GM18867 (cell line): ENCODE measurements around the gene MRPL20.
"Not testable (repeated sequence)": the region's sequence is repeated elsewhere in the genome, so short reads cannot be mapped to it uniquely, and the experiment has no call there.

Source experiments
- ATAC-seq: cut with Tn5 transposase; IDR thresholded peaks from one replicate; pipeline ENCODE4 v1.9.1; 2021; ENCODE audit warnings: mild to moderate bottlenecking, moderate library complexity; ENCODE audit not compliant: unreplicated experiment

MRPL20 gene

DNA sequence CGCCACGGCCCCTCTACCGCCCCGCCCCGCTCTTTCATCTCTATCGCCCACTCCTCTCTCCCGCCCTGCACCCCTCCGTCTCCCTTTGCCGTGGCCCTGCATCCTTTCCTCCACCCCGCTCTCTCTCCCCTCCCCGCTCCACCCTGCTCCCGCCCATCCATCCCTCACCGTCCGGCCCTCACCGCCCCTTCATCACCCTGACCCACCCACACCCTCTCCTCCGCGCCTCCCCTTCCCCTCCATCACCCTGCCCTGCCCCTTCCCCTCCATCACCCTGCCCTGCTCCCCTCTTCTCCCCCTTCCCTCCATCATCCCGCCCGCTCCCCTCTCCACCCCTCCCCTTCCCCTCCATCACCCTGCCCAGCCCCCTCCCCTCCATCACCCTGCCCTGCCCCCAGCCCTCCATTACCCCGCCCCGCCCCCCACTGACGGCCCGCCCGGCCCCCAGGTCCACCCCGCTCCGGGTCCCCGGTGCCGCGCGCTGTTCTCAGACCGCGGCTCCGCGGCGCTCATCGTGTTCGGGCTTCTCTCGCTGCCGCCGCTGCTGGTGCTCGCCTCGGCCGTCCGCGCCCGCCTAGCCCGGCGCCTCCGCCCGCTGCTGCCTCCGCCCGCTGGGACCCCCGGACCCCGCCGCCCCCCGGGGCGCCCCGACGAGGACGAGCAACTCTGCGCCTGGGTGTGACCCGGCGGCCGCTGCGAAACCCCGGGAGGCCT is 20.2 kb upstream of the MRPL20 start:
- ATAC-seq = no peak

DNA sequence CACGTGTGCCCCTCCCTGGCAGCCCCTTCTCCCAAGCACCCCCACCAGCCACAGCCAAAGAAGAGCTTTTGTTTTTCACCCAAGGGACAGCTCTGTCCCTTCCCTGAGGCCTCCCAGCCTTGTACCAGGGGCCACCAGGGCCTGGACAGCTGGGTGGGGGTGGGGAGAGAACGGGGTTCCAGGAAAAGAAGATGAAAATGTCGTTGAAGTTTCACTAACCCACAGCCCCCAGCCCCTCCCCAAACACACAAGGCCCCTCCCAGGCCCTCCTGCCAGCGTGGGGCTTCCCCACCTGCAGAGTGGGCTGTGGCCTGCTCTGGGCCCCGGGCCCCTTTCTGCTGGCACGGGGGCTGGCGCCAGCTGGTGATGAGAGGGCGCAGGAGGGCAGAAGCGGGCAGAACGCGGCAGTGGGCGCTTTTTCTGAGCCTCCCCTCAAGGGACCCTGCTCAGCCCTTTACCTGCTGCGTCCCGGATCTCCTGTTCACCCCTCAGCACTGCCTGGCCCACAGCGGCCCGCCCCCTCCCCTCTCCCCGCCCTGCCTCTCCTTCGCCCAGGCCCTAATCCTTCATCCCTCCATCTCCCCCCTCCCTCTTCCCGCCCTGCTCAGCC is 19.5 kb upstream of the MRPL20 start:
- no peak for ATAC-seq

DNA sequence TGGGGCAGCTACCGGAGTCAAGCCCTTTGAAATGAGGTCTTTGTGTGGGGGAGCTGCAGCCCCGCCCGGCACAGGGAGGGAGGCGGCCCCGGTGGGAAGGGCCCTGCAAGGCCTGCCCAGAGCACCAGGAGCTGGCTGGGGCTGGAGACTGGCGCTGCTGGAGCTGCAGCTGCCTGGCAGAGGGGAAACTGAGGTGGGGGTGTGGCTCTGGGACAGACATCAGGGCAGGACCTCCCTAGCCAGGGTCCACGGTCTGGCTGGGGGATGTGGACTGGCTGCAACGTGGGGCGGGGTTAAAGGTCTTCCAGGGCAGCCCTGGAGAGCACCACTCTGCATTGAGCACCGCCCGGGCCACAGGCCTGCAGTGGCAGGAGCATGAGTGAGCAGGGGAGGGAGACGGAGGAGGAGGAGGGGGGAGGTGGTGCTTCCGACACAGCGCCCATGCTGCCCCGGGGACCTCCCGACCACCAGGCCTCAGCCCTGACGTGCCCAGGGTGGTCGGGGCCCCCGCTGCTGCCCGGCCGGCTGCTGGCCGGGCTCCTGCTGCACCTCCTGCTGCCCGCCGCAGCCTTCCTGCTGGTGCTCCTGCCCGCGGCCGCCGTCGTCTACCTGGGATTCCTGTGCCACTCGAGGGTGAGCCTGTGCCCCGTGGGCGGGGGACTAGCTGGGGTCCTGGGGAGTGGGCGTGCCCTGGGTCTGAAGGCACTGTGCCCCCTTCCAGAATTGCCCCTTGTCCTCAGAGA is 18.8 kb upstream of the MRPL20 start:
- ATAC-seq = no peak

DNA sequence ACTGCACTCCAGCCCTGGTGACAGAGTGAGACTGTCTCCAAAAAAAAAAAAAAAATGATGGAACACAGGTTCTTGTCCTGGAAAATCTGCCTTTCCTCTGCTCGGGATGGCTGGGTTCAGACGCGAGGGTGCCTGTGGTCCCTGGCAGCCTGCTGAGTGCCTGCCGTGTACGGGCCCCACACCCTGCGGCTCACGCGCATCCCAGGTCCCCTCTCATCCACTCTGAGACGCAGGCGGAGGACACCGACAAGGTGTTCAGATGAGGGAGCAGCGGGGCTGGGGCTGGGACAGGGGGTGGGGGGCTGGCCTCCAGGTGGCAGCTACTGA is 18.3 kb upstream of the MRPL20 start:
- ATAC-seq = no peak

DNA sequence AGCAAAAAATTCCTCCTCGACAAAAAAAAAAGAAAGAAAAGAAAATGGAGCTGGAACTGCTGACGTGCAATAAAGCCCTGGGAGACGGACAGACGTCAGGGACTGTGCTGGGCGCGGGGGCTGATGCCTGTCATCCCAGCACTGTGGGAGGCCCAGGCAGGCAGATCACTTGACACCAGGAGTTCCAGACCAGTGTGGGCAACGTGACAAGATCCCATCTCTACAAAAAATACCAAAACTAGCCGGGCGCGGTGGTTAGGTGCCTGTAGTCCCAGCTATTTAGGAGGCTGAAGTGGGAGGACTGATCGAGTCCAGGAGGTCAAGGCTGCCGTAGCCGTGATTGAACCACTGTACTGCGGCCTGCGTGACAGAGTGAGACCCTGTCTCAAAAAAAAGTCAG is 17.6 kb upstream of the MRPL20 start:
- no peak for ATAC-seq

DNA sequence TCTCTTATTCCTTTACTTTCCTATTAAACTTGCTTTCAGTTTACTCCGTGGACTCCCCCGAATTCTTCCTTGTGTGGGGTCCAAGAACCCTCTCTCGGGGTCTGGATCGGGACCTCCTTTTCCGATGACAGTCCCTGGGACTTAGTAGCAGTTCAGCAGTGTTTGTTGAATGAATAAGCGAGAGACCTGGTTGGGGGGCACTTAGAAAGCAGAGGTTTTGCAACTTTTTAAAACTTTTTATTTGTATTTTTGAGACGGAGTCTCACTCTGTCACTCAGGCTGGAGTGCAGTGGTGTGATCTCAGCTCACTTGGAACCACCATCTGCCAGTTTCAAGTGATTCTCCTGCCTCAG is 16.1 kb upstream of the MRPL20 start:
- ATAC-seq = no peak

DNA sequence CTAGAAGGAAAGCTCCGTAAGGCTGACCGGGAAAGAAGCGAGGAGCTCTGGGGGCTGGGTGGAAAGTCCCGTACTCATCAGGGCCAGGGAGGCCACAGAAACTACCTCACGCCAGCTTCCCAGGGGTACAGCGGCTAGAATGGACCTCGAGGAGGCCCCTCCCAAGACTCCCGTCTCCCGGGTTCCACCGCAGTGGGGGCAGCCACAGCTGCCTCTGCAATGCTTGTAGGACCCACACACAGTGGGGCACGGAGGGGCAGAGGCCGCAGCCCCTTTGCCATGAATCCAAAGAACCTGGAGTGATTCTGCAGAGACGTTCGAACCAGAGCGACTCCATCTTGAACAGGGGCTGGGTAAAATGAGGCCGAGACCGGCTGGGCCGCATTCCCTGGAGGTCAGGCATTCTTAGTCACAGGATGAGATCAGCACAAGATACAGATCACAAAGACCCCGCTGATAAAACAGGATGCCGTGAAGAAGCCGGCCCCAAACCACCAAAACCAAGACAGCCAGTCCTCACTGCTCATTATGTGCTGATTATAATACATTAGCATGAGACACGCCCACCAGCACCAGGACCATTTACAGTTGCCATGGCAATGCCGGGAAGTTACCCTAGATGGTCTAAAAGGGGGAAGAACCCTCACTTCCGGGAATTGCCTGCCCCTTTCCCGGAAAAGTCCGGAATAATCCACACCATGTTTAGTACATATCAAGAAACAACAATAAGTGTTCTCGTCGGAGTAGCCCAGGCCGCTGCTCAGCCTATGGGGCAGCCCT is 15.6 kb upstream of the MRPL20 start:
- ATAC-seq = no peak

DNA sequence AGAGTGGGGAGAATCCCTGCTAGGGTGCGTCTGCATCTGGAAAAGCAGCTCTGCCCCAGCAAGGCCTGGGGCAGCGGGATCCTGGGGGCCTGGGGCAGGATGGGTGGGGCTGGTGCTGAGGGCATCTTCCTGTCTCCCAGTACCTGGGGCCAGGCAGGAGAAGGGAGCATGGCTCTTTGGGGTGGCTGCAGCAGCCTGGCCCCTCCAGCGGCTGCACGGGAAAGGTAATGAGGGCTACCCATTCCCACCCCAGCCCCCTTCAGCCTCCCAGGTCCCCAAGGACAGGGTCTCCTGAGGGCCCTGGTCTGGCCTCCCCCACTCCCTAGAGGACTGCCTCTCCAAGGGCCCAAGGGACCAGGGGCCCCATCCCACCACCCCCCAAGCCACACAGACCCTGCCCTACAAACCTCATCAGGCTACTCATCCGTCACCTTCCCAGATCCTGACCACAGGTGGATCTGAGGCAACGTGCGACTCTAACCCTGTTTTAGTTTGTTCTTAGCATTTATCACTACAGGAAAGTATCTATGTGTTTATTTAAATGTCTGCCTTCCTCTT is 14.9 kb upstream of the MRPL20 start:
- no peak for ATAC-seq

DNA sequence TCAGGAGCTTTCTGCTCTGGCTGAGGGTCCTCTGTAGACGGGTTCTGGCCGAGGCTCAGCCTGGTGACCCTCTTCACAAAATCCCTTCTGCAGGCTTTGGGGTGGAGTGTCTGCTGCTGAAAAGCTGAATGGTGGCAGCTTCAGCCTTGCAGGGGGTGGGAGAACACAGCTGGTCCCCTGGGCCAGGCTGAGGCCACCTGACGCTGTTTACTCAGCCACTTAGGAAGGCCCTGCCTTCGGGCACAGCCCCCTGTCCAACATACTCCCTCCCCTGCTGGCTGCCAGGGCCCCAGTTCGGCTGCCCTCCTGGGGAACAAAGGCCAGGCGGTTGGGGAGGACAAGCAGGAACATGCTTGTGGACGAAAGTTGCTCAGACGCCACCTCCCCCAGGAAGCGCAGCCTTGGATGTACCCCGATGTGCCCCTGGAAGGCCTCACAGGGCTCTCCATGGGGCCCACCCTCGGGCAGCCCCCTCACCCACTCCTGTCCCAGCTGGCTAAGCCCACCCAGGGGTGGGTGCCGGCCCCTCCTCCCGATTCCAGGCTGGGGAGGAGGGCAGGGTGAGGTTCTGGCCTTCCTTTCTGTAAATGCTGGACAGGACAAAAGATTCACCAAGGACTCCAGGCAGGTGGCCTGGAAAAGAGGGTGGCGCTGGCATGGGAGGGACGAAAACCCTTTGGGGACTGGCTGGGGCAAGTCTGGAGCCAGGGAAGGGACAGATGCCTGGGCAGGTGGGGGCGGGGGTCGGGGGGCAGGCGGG is 14.2 kb upstream of the MRPL20 start, which contains the start of gene ANKRD65:
ANKRD65 (minus strand) TSS at position 130 of the 760 bp plus-strand sequence. CDS start 271 bp downstream, outside the sequence.
- no peak for ATAC-seq

DNA sequence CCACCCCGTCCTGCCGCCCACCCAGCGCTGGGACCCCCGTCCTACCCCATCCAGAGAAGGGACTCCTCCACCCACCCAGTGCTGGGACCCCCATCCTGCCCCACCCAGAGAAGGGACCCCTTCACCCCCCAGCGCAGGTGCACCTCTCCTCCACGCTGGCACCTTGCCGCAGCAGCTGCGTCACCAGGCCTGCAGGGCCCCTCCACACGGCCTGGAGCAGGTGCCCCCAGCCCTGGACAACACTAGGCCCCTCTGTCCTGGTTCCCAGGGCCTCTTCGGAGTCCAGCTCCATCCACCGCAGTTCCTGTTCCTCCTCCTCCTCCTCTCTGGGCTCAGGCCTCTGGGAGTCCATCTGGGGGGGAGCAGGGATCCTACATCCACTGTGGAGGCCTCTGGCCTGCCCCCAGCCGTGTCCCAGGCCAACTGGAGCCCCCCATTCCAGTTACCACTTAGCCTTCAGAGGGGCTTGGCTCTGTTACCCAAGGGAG is 13.6 kb upstream of the MRPL20 start:
- no peak for ATAC-seq

DNA sequence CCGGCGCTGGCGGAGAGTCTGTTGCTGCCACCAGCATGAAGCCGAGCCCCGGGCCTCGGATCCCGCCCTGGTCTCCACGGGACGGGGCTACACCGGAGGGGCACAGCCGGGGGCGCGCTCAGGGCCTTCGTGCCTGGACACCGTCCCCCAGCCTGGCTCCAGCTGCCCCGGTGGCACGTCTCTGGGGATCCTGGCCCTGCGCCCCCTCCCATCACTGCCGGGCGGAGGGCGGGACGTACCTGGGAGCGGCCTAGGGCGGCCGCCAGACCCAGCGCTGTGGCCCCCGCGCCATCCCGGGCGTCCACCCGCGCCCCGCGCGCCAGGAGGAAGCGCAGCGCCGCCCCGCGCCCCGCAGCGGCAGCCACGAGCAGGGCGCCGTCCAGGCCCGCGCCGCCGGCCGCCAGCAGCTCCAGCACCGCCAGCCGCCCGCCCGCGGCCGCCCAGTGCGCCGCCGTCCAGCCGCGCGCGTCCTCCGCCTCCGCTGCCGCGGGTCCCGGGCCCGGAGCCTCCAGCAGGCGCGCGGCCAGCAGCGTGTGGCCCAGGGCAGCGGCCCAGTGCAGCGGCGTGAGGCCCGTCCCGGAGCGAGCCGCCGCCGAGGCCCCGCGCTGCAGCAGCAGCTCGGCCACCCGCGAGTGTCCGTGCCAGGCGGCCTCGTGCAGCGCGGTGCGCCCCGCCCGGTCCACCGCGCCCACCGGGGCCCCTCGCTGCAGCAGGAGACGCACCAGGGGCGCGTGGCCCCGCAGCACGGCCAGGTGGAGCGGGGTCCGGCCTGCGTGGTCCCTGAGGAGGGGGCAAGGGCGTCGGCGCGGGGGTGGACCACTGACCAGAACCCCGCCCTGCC is 12.9 kb upstream of the MRPL20 start:
- ATAC-seq = no peak

DNA sequence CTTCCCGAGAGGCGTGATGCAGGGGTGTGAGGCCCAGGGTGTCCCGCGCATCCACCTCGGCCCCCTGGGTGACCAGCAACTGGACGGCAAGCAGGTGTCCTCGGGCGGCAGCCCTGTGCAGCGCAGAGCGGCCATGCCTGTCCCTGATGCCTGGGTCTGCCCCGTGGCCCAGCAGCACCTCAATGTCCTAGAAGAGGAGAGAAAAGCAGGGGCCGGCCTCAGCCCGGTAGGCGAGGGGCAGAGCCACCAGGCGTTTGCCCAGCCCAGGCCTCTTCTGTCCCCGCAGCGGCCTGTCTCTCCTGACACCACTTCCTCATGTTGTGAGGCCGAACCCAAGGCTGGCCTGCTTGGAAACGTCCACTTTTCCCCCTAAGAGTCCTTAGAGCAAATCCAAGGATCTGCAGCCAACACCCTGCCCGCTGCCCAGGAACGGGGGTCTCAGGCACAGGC is 12.3 kb upstream of the MRPL20 start:
- ATAC-seq = no peak

DNA sequence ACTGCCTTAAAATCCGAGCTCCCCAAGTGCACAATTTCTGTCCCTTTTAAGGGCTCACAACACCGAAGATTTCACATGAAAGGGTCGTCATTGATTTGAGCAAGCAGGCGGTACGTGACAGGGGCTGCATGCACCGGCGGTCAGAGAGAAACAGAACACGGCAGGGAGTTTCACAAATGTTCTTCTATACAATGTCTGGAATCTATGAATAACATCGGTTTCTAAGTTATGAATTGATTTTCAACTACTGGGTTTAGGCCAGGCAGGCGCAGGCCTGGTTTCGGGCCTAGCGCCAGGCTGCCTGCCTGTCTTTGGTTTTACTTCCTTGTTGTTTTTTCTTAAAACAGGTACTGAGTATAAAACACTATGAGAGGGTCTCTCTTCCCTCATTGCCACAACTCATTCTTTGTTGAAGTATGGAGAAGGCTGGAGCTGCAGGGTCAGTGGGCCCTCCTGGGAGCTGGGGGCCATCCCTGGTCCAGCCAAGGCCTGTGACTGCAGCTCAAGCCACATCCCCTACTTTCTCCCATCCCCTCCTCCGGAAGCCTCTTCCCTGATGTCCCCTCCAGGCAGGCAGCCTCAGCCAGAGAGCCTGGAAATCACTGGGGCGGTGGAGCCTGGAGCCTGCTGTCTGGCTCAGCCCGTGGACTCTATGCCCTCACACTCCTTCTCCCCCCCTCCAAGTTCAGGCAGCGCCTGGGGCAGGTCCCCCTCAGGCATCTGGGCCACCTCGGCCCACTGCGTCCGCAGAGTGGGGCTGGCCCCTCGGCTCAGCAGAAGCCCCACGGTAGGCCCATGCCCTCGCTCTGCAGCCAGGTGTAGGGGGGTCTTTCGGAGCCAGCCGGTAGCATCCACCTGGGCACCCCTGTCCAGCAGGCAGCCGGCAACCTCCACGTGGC is 11.6 kb upstream of the MRPL20 start:
- no peak for ATAC-seq

DNA sequence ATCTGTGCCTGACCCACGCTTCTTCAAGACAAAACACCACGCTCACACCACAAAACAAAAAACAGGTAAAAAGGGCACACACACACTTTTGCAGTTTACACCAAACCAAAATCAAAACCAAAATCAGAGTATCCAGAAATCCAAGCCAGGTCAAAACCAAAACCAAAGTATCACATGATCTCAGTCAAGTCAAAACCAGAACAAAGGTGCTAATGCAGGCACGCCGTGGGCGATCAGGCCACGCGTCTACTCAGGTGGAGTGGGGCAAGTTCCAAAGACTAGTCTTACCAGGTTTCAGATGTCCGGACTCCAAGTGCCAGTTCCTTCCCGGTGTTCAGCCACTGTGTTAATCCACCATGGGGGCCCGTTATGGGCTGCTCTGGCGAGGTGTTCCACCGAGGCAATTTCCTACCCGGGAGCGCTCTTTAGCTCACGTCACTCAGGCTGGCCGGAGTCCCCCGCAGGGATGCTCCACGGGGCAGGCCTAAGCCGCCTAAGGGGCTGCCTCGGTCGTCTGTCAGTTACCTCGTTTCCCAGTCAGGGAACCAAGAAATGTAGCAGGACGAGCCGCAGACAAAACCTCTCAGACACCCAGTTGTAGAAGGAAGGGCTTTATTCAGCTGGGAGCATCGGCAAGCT is 10.9 kb upstream of the MRPL20 start:
- ATAC-seq = not testable (repeated sequence)

DNA sequence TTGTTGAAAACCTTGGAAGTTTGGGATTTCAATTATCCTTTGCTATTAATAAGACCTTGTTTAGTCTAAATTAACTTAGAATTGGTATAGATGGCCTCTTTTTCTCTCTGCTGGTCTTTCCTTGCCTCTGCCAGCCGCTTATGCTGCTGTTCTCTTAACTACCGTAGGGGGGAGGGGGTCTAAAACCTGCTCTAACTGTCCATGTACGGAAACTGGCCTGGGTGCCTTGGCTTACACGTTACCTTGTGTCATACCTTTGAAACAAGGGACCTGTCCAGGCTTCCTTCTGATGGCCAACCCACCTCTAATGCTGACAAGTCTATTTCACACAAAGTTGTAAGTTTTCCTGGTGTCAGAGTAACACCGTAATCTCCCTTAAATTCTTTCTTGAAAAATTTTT is 10.3 kb upstream of the MRPL20 start:
- ATAC-seq = not testable (repeated sequence)

DNA sequence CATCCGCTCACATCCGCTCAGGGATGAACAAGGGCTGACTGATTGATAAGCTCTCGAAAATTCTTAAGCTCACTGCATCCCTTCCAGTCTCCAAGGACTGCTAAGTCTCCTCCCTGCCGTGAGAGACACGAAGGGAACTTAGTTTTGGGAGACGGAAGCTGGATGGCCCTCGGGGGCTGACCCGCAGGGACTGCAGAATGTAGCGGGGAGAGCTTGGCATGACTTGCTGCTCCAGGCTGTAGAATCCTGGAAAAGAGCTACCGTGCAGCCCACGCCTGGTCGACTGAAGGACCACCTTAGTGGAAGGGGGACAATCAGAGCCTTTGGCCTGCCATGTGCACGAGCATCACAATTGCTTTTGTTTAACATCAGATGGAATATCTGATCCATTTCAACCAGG is 8.7 kb upstream of the MRPL20 start:
- ATAC-seq = no peak

DNA sequence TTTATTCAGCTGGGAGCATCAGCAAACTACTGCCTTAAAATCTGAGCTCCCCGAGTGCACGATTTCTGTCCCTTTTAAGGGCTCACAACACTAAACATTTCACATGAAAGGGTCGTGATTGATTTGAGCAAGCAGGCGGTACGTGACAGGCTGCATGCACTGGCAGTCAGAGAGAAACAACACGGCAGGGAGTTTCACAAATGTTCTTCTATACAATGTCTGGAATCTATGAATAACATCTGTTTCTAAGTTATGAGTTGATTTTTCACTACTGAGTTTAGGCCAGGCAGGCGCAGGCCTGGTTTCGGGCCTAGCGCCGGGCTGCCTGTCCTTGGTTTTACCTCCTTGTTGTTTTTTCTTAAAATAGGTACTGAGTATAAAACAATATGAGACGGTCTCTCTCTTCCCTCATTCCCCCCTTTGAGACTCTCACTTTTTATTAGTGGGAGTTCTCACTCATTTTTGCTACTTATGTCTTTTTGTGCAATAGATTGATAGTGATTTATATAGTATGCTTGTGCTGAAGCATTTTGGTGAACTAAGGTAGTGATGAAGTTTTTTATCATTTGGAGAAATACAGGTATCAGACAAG is 5.3 kb upstream of the MRPL20 start:
- ATAC-seq = not testable (repeated sequence)
